ENCODE data around the gene CCDC92. TPM values are rescaled to one million over a fixed set of nuclear protein-coding genes. Genes with fewer than 3 reads are reported as not detected.

CCDC92 gene
- polyA plus RNA-seq, 3 donors: 4.4 to 11.6 (median 5.5) TPM

GRCh38 chr12:123971770-123972456 is 718 bp downstream of the CCDC92 start:
- Histone ChIP-seq H4K20me1 (ENCODE audit: insufficient read depth, low read length) (no peaks in the 10 kb centered on the region), H3K4me2 (replicated peaks; ENCODE audit: extremely low read depth, low read length, poor library complexity, severe bottlenecking) (peak overlapping the region; percentile 90), H3K4me3 (replicated peaks in 1 of 3; ENCODE audit: low read depth in 2 of 3, low read length in 3 of 3) (peak overlapping the region; percentile 46 to 84 (median 75)), H2AFZ (ENCODE audit: insufficient read depth, low read depth, low read length, poor library complexity, severe bottlenecking) (peak overlapping the region; percentile 83), H3K27ac (ENCODE audit: low read depth in 1 of 2, low read length in 2 of 2) (no peak overlapping the region), H3K79me2 (ENCODE audit: insufficient read depth, low read length) (no peaks in the 10 kb centered on the region), H3K4me1 (ENCODE audit: control insufficient read depth in 1 of 2, insufficient read depth in 2 of 2, low read length in 2 of 2) (peaks cover 12 to 20% of the 10 kb centered on the region in 2 donors), H3K9ac (ENCODE audit: insufficient read depth, low read length, poor library complexity, severe bottlenecking) (peak overlapping the region; percentile 62), H3K36me3 (replicated peaks in 1 of 2; ENCODE audit: control insufficient read depth in 1 of 2, insufficient read depth in 2 of 2, low read length in 2 of 2) (peaks cover 0 to 7% of the 10 kb centered on the region in 2 donors), H3K27me3 (ENCODE audit: control insufficient read depth in 2 of 2, insufficient read depth in 2 of 2, low read length in 2 of 2) (peaks cover 13 to 18% of the 10 kb centered on the region in 2 donors), H3K9me3 (replicated peaks in 1 of 2; ENCODE audit: control insufficient read depth in 1 of 2, insufficient read depth in 1 of 2, low read length in 2 of 2) (no peaks in the 10 kb centered on the region)
- Mint-ChIP-seq H3K4me1 (peaks cover 12% of the 10 kb centered on the region), H3K27me3 (ENCODE audit: low read depth in 3 of 3) (peaks cover 11 to 19% (median 19%) of the 10 kb centered on the region in 3 donors), H3K9me3 (peaks cover 0 to 7% (median 1%) of the 10 kb centered on the region in 7 donors), H3K36me3 (peaks cover 9 to 17% of the 10 kb centered on the region in 2 donors), H3K27ac (peak overlapping the region in 6 of 7 donors; percentile 51 to 73 (median 60)), H3K4me3 (peak overlapping the region; percentile 83 to 92)
- WGBS (ENCODE audit: insufficient coverage): under 1% methylated on average over 40 of the region's 55 CpGs
- intact Hi-C loops (cut with micrococcal nuclease): no loop called here
- DNase-seq: peak in 1 of 3 donors; percentile 7
- TF ChIP-seq, protein P1, sequence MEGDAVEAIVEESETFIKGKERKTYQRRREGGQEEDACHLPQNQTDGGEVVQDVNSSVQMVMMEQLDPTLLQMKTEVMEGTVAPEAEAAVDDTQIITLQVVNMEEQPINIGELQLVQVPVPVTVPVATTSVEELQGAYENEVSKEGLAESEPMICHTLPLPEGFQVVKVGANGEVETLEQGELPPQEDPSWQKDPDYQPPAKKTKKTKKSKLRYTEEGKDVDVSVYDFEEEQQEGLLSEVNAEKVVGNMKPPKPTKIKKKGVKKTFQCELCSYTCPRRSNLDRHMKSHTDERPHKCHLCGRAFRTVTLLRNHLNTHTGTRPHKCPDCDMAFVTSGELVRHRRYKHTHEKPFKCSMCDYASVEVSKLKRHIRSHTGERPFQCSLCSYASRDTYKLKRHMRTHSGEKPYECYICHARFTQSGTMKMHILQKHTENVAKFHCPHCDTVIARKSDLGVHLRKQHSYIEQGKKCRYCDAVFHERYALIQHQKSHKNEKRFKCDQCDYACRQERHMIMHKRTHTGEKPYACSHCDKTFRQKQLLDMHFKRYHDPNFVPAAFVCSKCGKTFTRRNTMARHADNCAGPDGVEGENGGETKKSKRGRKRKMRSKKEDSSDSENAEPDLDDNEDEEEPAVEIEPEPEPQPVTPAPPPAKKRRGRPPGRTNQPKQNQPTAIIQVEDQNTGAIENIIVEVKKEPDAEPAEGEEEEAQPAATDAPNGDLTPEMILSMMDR (IDR thresholded peaks at IDR 0.05): no peak

- Mint-ChIP-seq H3K36me3 (peaks cover 7 to 16% of the 10 kb centered on the region in 2 donors), H3K4me3 (peak overlapping the region; percentile 83 to 92), H3K27ac (peak overlapping the region in 6 of 7 donors; percentile 51 to 73 (median 60)), H3K27me3 (ENCODE audit: low read depth in 3 of 3) (peaks cover 11 to 19% (median 19%) of the 10 kb centered on the region in 3 donors), H3K4me1 (peaks cover 12% of the 10 kb centered on the region), H3K9me3 (peaks cover 0 to 7% (median 1%) of the 10 kb centered on the region in 7 donors)
- no peaks in the 10 kb centered on the region for H3K79me2 ChIP-seq (ENCODE audit: insufficient read depth, low read length)
- peaks cover 0 to 5% of the 10 kb centered on the region in 2 donors for H3K36me3 ChIP-seq (replicated peaks in 1 of 2; ENCODE audit: control insufficient read depth in 1 of 2, insufficient read depth in 2 of 2, low read length in 2 of 2)
- no peak overlapping the region for H3K27ac ChIP-seq (ENCODE audit: low read depth in 1 of 2, low read length in 2 of 2)
- peak overlapping the region; percentile 83 for H2AFZ ChIP-seq (ENCODE audit: insufficient read depth, low read depth, low read length, poor library complexity, severe bottlenecking)
- intact Hi-C loops (cut with micrococcal nuclease): no loop called here
- TF ChIP-seq, protein P1 (IDR thresholded peaks at IDR 0.05): no peak
- peaks cover 12 to 20% of the 10 kb centered on the region in 2 donors for H3K4me1 ChIP-seq (ENCODE audit: control insufficient read depth in 1 of 2, insufficient read depth in 2 of 2, low read length in 2 of 2)
- peak overlapping the region; percentile 62 for H3K9ac ChIP-seq (ENCODE audit: insufficient read depth, low read length, poor library complexity, severe bottlenecking)
- peak overlapping the region; percentile 90 for H3K4me2 ChIP-seq (replicated peaks; ENCODE audit: extremely low read depth, low read length, poor library complexity, severe bottlenecking)
- H3K4me3 ChIP-seq (replicated peaks in 1 of 3; ENCODE audit: low read depth in 2 of 3, low read length in 3 of 3): peak overlapping the region; percentile 46 to 84 (median 75)
- 32% methylated on average over 7 of the region's 10 CpGs for WGBS (ENCODE audit: insufficient coverage)
- no peak for DNase-seq
- H3K9me3 ChIP-seq (replicated peaks in 1 of 2; ENCODE audit: control insufficient read depth in 1 of 2, insufficient read depth in 1 of 2, low read length in 2 of 2): no peaks in the 10 kb centered on the region
- peaks cover 13 to 18% of the 10 kb centered on the region in 2 donors for H3K27me3 ChIP-seq (ENCODE audit: control insufficient read depth in 2 of 2, insufficient read depth in 2 of 2, low read length in 2 of 2)
- no peaks in the 10 kb centered on the region for H4K20me1 ChIP-seq (ENCODE audit: insufficient read depth, low read length)
These were observed 1.2 kb downstream of the CCDC92 start for GRCh38 chr12:123971449-123971769.

All from CD14-positive monocyte (primary cell).